HL-60 (cell line): Measurements from ENCODE around the gene KAZN.

Source experiments
- DNase-seq, 2 experiments: peaks; one replicate each; pipeline ENCODE4 v3.0.0-alpha.2; 2010 to 2020; ENCODE audit warnings: low read depth in 1 of 2, low spot score in 1 of 2
- H3K27ac ChIP-seq: fragments of 250-450 bp; sonication (Bioruptor Pico); replicated peaks from 2 replicates; pipeline ENCODE4 v1.5.1; 2020; ENCODE audit warnings: mild to moderate bottlenecking, moderate library complexity
- H3K27me3 ChIP-seq: fragments of 250-450 bp; sonication (Bioruptor Pico); 2 replicates; pipeline ENCODE4 v1.5.1; 2021; ENCODE audit warnings: mild to moderate bottlenecking, moderate library complexity; ENCODE audit not compliant: insufficient read depth, poor library complexity, severe bottlenecking
- H3K4me3 ChIP-seq: replicated peaks from 2 replicates; pipeline ENCODE4 v1.5.1; 2011; ENCODE audit warnings: mild to moderate bottlenecking, control low read depth, low read length; ENCODE audit not compliant: insufficient read depth
- CTCF ChIP-seq: IDR thresholded peaks from one replicate; pipeline ENCODE4 v1.5.1; 2011; ENCODE audit warnings: low read length, control low read depth, inconsistent platforms; ENCODE audit not compliant: insufficient read depth
- GABPA ChIP-seq: IDR thresholded peaks from 2 replicates; pipeline ENCODE4 v1.6.1; 2012; ENCODE audit warnings: low read depth
- POLR2AphosphoS5 ChIP-seq: IDR thresholded peaks from 2 replicates; pipeline ENCODE4 v1.6.1; 2012; ENCODE audit warnings: low read depth
- REST ChIP-seq: IDR thresholded peaks from 2 replicates; pipeline ENCODE4 v1.6.1; 2012; ENCODE audit warnings: low read depth; ENCODE audit not compliant: insufficient replicate concordance
- SPI1 ChIP-seq: IDR thresholded peaks from 2 replicates; pipeline ENCODE4 v1.6.1; 2012; ENCODE audit warnings: low read depth, mild to moderate bottlenecking, borderline replicate concordance

Gene KAZN

GRCh38 chr1:14976256-14976655 is 377.8 kb downstream of the KAZN start:
- TF ChIP-seq REST (no peak), CTCF (no peak), POLR2AphosphoS5 (no peak)
- Histone ChIP-seq H3K27me3 (no peaks in the 10 kb centered on the region), H3K4me3 (no peak overlapping the region), H3K27ac (no peak overlapping the region)
- DNase-seq: no peak

- H3K27ac ChIP-seq: no peak overlapping the region
- H3K4me3 ChIP-seq: no peak overlapping the region
- H3K27me3 ChIP-seq: no peaks in the 10 kb centered on the region
- DNase-seq: no peak
- no peak for TF ChIP-seq REST
- no peak for TF ChIP-seq SPI1
- no peak for TF ChIP-seq POLR2AphosphoS5
- TF ChIP-seq CTCF: no peak
- TF ChIP-seq GABPA: no peak
Measured at GRCh38 chr1:14977338-14977931, 378.9 kb downstream of the KAZN start.

- no peak overlapping the region for H3K4me3 ChIP-seq
- H3K27me3 ChIP-seq: no peaks in the 10 kb centered on the region
- no peak for TF ChIP-seq SPI1
- no peak for TF ChIP-seq CTCF
- no peak for TF ChIP-seq REST
- TF ChIP-seq GABPA: no peak
- no peak for TF ChIP-seq POLR2AphosphoS5
- H3K27ac ChIP-seq: no peak overlapping the region
- DNase-seq: no peak
Measured at GRCh38 chr1:14980621-14981218, 382.2 kb downstream of the KAZN start.
